PC-3 (cell line): ENCODE data around the gene C11orf98. TPM values are rescaled to one million over a fixed set of nuclear protein-coding genes. Genes with fewer than 3 reads are reported as not detected.
"Not testable (repeated sequence)": the region's sequence is repeated elsewhere in the genome, so short reads cannot be mapped to it uniquely, and the experiment has no call there.

ENCODE experiments used
- ATAC-seq: fragments of 200-7000 bp; cut with Tn5 transposase; 2 replicates; pipeline ENCODE4 v1.9.1; 2020; ENCODE audit warnings: mild to moderate bottlenecking, moderate library complexity
- BruUV-seq: library from RNA; stranded (reverse); fragments of 400-500 nt; replicated peaks from 2 replicates; lab custom pipeline; 2021; lab: Mats Ljungman, UMichigan
- CTCF ChIA-PET: fragments of 300-600 bp; sonication (Branson Sonifier 250); formaldehyde crosslinking; loops from one replicate; lab custom pipeline; 2022; ENCODE audit warnings: antibody characterized with exemption; lab: Charles Lee
- POLR2A ChIA-PET: fragments of 300-600 bp; sonication (Branson Sonifier 250); formaldehyde crosslinking; loops from one replicate; lab custom pipeline; 2022; ENCODE audit warnings: antibody characterized with exemption; ENCODE audit not compliant: unreplicated experiment; lab: Charles Lee
- DNase-seq: peaks from one replicate; pipeline ENCODE4 v3.0.0-alpha.2; 2015
- H2AFZ ChIP-seq: fragments of 300-600 bp; sonication (generic); 2 replicates; pipeline ENCODE4 v1.6.0; 2016; ENCODE audit warnings: antibody characterized with exemption, low read length
- H3F3A ChIP-seq: fragments of 300-600 bp; sonication (generic); one replicate; pipeline ENCODE4 v1.6.0; 2017; ENCODE audit warnings: antibody characterized with exemption, low read length, control low read depth, mild to moderate bottlenecking; ENCODE audit not compliant: unreplicated experiment
- H3K27ac ChIP-seq: fragments of 300-600 bp; sonication (generic); 2 replicates; pipeline ENCODE4 v1.5.1; 2016; ENCODE audit warnings: mild to moderate bottlenecking, low read length
- H3K27me3 ChIP-seq: fragments of 300-600 bp; sonication (generic); 2 replicates; pipeline ENCODE4 v1.6.1; 2016; ENCODE audit warnings: low read length, mixed read lengths
- H3K36me3 ChIP-seq: fragments of 300-600 bp; sonication (generic); 2 replicates; pipeline ENCODE4 v1.6.1; 2016; ENCODE audit warnings: low read depth, mixed run types, low read length, mixed read lengths
- H3K4me1 ChIP-seq: fragments of 300-600 bp; sonication (generic); 2 replicates; pipeline ENCODE4 v1.5.1; 2016; ENCODE audit warnings: low read length; ENCODE audit not compliant: insufficient read depth
- H3K4me2 ChIP-seq: fragments of 300-600 bp; sonication (generic); 2 replicates; pipeline ENCODE4 v1.6.0; 2016; ENCODE audit warnings: low read length
- H3K4me3 ChIP-seq: fragments of 300-600 bp; sonication (generic); 2 replicates; pipeline ENCODE4 v1.5.1; 2016; ENCODE audit warnings: mild to moderate bottlenecking, low read length, mixed read lengths
- H3K79me2 ChIP-seq: fragments of 300-600 bp; sonication (generic); 2 replicates; pipeline ENCODE4 v1.6.1; 2017; ENCODE audit warnings: low read length, mixed read lengths
- H3K9ac ChIP-seq: fragments of 300-600 bp; sonication (generic); 2 replicates; pipeline ENCODE4 v1.6.0; 2016; ENCODE audit warnings: mild to moderate bottlenecking, low read length
- H3K9me2 ChIP-seq: fragments of 300-600 bp; sonication (generic); replicated peaks from 2 replicates; pipeline ENCODE4 v1.6.1; 2016; ENCODE audit warnings: mixed run types, low read length, mixed read lengths
- H3K9me3 ChIP-seq: fragments of 300-600 bp; sonication (generic); 2 replicates; pipeline ENCODE4 v1.6.1; 2016; ENCODE audit warnings: low read length, mixed read lengths
- H4K20me1 ChIP-seq: fragments of 300-600 bp; sonication (generic); 2 replicates; pipeline ENCODE4 v1.6.1; 2016; ENCODE audit warnings: low read length, mixed read lengths
- EZH2 ChIP-seq: fragments of 300-600 bp; sonication (generic); IDR thresholded peaks from one replicate; pipeline ENCODE4 v1.6.1; 2017; ENCODE audit warnings: antibody characterized with exemption, mild to moderate bottlenecking, low read length; ENCODE audit not compliant: unreplicated experiment
- EZH2phosphoT487 ChIP-seq: fragments of 300-600 bp; sonication (generic); IDR thresholded peaks from 2 replicates; pipeline ENCODE4 v1.6.1; 2018; ENCODE audit warnings: mild to moderate bottlenecking, antibody characterized with exemption, low read length, borderline replicate concordance
- intact Hi-C: fragments of 100-400 bp; cut with micrococcal nuclease; formaldehyde crosslinking; loops from 2 replicates; pipeline ENCODE4 v1.9.0; 2023
- total RNA-seq: library from RNA; depleted of rRNA; stranded (reverse); fragments of >200 nt; gene quantifications from 2 replicates; pipeline ENCODE4 v1.2.3, GENCODE V29; 2014
- TF ChIP-seq, protein P1 (sequence below): fragments of 300-600 bp; sonication (generic); conservative IDR thresholded peaks from 2 replicates; pipeline ENCODE4 v1.5.1; 2017; ENCODE audit warnings: antibody characterized with exemption, low read depth, mild to moderate bottlenecking, low read length

Gene C11orf98
- total RNA-seq, 1 experiment from 2014 or later: 302 TPM

- DNase-seq (peak; percentile 97), ATAC-seq (peak; percentile 89)
- Histone ChIP-seq H4K20me1 (no peaks in the 10 kb centered on the region), H3K4me2 (peak overlapping the region; percentile 89), H3F3A (peaks cover 6% of the 10 kb centered on the region), H3K79me2 (0 out of 2 replicates have a peak, but pooled peaks cover 5% of the 10 kb centered on the region), H3K4me3 (peak overlapping the region; percentile 87), H3K9me2 (no peaks in the 10 kb centered on the region), H3K9ac (peak overlapping the region; percentile 72), H3K27ac (peak overlapping the region; percentile 54), H3K9me3 (no peaks in the 10 kb centered on the region), H2AFZ (peak overlapping the region; percentile 88), H3K27me3 (no peaks in the 10 kb centered on the region), H3K4me1 (peaks cover 17% of the 10 kb centered on the region), H3K36me3 (peaks cover 18% of the 10 kb centered on the region)
- BruUV-seq: TSS peak; percentile 19
- POLR2A ChIA-PET: interaction anchor here (0.6 to 1.1 kb wide), 7 partner anchors 48 to 154 kb away, joined by 3 to 11 read pairs (median 5); partner anchors contain the start of genes TAF6L and ZBTB3
- TF ChIP-seq EZH2phosphoT487 (no peak), EZH2 (no peak)
- TF ChIP-seq, protein P1, sequence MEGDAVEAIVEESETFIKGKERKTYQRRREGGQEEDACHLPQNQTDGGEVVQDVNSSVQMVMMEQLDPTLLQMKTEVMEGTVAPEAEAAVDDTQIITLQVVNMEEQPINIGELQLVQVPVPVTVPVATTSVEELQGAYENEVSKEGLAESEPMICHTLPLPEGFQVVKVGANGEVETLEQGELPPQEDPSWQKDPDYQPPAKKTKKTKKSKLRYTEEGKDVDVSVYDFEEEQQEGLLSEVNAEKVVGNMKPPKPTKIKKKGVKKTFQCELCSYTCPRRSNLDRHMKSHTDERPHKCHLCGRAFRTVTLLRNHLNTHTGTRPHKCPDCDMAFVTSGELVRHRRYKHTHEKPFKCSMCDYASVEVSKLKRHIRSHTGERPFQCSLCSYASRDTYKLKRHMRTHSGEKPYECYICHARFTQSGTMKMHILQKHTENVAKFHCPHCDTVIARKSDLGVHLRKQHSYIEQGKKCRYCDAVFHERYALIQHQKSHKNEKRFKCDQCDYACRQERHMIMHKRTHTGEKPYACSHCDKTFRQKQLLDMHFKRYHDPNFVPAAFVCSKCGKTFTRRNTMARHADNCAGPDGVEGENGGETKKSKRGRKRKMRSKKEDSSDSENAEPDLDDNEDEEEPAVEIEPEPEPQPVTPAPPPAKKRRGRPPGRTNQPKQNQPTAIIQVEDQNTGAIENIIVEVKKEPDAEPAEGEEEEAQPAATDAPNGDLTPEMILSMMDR: no peak
- intact Hi-C loops: loop anchor here (2.0 kb wide), 1 partner anchor 23 kb away; the partner anchor contains the start of gene TTC9C
- CTCF ChIA-PET: interaction anchor here (0.6 to 1.7 kb wide), 4 partner anchors 12 to 25 kb away, joined by 3 to 11 read pairs (median 4); partner anchors contain the start of gene HNRNPUL2
Measured at GRCh38 chr11:62705880-62706849, 41.2 kb upstream of the C11orf98 start.

DNA sequence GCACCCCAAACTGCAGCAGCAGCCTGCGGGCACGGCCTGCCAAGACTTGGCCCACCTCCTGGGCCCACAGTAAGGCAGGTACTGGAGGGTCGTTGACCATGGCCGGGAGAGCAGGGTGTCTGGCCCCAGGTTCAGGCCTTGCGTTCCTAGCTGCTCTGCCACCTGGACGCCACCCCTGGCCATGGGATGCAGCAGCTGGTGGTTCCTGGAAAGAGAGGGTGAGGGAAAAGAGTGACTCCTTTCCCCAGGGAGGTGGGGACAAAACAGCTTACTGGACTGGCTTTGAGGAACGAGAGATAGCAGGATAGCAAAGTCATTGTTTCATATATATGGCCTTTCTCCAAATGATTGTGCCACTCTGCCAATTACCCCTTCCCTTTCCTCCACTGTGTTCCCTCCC, 40.4 kb upstream of the C11orf98 start:
- peaks cover 17% of the 10 kb centered on the region for H3K4me1 ChIP-seq
- H3K4me2 ChIP-seq: peak overlapping the region; percentile 89
- H3K9me2 ChIP-seq: no peaks in the 10 kb centered on the region
- POLR2A ChIA-PET: interaction anchor here (0.6 to 1.2 kb wide), 3 partner anchors 24 to 136 kb away, joined by 3 to 19 read pairs (median 4); partner anchors contain the start of gene TAF6L
- H4K20me1 ChIP-seq: no peaks in the 10 kb centered on the region
- peak overlapping the region; percentile 54 for H3K27ac ChIP-seq
- H3K4me3 ChIP-seq: peak overlapping the region; percentile 87
- H3K36me3 ChIP-seq: peaks cover 17% of the 10 kb centered on the region
- intact Hi-C loops: no loop called here
- ATAC-seq (peak; percentile 31), DNase-seq (peak; percentile 43)
- peaks cover 6% of the 10 kb centered on the region for H3F3A ChIP-seq
- no peaks in the 10 kb centered on the region for H3K27me3 ChIP-seq
- TF ChIP-seq EZH2 (no peak), EZH2phosphoT487 (no peak)
- TF ChIP-seq, protein P1: 0 out of 2 replicates have a peak, but pooled peaks have one; percentile 10
- H3K9ac ChIP-seq: peak overlapping the region; percentile 72
- CTCF ChIA-PET: interaction anchor here (0.9 to 1.7 kb wide), 2 partner anchors 11 to 25 kb away, joined by 4 read pairs; no protein-coding TSS in a partner anchor
- H2AFZ ChIP-seq: peak overlapping the region; percentile 88
- no TSS peak for BruUV-seq
- H3K9me3 ChIP-seq: no peaks in the 10 kb centered on the region
- 0 out of 2 replicates have a peak, but pooled peaks cover 5% of the 10 kb centered on the region for H3K79me2 ChIP-seq

- H3K27me3 ChIP-seq, H3K9ac ChIP-seq, H3F3A ChIP-seq, H4K20me1 ChIP-seq, BruUV-seq, ATAC-seq, H3K9me3 ChIP-seq, CTCF ChIA-PET, H3K9me2 ChIP-seq, H3K4me3 ChIP-seq, POLR2A ChIA-PET, H3K4me2 ChIP-seq, H2AFZ ChIP-seq, DNase-seq, H3K79me2 ChIP-seq, H3K27ac ChIP-seq, intact Hi-C loops, H3K36me3 ChIP-seq: not testable (repeated sequence)
- H3K4me1 ChIP-seq: peaks cover 17% of the 10 kb centered on the region
Measured at GRCh38 chr11:62703921-62704320, 38.9 kb upstream of the C11orf98 start.
